CD4-positive, alpha-beta T cell treated with Interleukin-15 for 1 hour (primary cell): ENCODE measurements around the gene SCGN.

Experiments
- DNase-seq: peaks from one replicate; pipeline ENCODE4 v3.0.0-alpha.2; 2020

Gene SCGN

DNA sequence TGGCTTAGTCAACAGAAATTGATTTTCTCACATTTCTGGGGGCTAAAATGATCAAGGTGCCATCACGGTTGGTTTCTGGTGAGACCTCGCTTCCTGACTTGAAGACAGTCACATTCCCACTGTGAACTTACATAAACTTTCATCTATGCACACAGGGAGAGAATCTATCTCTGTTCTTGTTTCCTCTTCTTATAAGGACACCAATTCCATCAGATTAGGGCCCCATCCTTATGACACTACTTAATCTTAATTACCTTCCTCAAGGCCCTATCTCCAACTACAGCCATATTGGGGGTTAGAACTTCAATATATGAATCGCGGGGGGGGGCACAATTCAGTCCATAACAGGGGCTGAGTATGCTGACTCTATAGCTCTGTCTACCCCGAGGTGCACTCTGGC is 10.6 kb upstream of the SCGN start:
- DNase-seq, result no peak

GRCh38 chr6:25641940-25642666 is 9.9 kb upstream of the SCGN start:
- no peak for DNase-seq

DNA sequence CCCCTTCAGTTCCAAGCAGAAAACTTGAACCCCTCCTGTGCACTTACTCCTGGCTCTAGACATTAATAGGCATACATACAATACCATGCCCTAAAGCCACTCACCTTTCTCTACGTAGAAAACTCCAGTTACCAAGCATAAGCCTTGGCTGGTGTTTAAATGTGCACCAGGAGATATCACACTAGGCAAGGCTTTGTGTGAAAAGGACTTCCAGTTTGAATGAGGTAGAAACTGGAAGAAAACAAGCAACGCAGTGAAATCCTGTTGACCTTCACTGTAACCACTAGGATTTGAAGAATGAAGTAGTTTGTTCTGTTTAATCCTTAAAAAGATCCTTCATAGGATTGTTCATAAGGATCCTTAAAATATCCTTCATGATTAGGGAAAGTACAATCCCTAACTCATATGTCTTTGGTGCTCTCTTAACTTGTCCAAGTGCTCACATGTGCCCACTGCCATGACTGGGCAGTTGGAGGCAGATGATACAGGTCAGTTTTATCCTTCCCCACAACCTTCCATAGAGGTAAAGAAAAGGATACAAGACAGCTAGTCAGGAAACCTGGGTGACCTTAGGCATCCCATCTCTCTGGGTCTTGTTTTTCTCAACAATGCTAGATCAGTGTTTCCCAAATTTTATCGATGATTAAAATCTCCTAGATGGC is 9.2 kb upstream of the SCGN start:
- DNase-seq, result no peak

DNA sequence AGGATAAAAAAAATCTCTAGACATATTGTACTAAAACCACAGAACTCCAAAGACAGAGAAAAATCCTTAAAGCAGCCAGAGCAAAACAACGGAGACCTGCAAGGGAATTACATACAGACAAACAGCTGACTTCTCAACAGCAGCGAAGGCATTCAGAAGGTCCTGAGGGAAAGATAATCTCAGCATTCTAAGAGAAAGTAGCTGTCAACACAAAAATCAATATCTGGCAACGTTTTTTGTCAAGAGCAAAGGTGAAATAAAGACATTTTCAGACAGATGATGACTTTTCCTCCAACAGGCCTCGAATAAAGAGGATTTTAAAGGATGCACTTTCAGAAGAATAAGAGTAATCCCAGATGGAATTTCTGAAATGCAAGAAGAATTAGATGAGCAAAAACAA is 6.1 kb upstream of the SCGN start:
- no peak for DNase-seq

DNA sequence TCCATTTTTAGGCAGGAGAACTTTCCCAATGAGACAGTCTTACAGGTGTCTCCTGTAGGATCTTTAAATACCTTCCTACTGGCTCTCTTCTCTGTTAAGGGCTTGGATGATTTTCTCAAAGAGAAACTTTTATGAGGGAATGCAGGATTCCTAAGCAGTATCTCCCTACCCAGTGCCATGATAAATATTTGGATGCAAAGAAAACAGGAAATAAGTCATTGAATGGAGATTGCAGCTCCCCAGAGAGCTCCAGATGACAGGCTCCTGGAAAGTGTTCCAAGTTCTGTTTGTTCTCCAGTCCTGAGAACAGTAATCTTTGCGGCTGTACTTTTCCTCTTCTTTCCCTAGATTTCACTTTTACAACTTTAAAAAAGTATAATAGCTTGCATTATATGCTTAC is 2.4 kb upstream of the SCGN start:
- no peak for DNase-seq

- DNase-seq, result no peak
Measured at GRCh38 chr6:25655723-25656122, 3.7 kb downstream of the SCGN start.

DNA sequence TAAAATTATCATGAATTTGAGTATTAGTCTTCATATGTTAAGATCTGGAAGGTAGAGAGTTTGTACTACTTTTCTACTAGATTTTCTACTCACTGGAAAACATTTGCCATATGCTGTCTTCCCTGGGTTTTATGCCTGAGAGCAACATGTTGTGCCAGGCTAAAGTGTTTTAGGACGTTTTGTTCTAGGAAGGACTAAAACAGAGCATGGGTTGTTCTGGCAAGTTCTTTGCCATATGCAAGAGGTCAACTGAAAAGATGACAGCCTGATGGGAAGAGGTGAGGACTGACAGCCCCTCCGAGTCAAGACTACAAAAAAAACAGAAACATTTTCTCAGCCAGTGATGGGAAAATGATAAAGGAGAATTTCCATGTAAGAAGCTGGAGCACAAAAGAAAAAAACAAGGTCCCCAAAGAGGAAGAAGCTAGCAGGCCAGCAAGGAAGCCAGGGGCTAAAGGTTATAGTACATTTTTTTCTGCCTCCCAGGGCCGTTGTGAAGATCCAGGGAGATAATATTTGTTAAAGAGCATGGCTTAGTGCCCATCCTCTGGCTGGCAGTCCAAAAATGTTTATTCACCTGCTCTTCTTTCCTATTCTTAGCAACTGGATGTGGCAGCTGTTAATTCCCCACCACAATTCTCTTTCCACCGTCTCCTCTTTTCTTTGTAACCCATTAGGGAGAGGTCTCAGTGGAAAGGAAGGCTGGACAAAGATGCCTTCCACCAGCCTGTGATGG is 7.8 kb downstream of the SCGN start:
- DNase-seq, result no peak

DNA sequence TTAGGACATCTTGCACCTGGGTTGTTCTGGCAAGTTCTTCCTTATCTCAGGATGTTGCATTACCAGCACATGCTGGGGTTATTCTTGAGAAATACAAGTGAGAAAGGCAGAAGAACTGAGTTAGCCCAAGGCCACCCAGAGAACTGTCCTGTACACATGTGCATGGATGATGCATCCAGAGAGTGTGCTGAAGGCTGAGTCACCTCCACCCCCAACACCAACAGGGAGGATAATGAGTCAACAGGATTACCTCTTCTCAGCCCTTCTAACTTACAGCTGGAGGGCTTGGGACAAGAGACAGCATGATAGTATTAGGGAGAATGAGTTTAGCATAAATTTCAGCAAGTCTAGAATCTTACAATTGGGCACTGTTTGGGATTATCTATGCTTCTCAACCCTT is 8.5 kb downstream of the SCGN start:
- DNase-seq, result no peak

GRCh38 chr6:25661129-25661779 is 9.2 kb downstream of the SCGN start:
- DNase-seq, result no peak

- DNase-seq, result no peak
Measured at GRCh38 chr6:25665455-25665854, 13.4 kb downstream of the SCGN start.

DNA sequence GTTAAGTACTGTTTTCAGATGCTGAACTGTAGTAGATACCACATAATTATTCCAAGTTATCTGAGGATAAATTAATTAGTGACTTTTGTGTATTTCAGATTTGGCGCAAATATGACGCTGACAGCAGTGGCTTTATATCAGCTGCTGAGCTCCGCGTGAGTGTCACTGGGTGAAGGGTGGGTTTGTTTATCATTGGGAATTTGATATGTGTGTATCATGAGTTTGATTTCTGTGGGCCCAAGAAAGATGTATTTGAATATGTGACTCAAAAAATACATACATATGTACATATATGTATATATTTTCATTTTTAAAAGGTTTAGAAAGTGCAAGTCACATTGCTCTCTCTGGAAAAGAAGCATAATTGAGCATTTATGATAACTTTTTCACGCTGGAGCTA is 17.4 kb downstream of the SCGN start:
- DNase-seq, result no peak

DNA sequence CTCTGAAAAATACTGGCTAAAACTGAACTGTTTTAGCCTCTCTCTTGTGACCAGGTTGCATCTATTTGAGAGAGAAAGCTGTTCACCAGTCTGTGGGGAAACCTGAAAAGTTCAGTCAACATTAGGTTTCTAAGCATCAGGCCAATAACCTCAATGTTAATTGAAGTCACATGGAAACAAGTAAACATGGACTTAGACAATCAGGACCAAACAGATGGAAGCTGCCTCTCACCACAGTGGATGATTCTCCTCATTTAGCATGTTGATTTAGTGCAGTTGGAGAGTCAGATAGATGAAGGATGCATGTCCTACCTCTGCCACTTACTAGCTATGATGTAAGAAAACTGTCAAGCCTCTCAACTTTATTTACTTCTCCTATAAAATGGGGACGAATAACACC is 18.2 kb downstream of the SCGN start:
- no peak for DNase-seq

GRCh38 chr6:25670793-25671513 is 18.9 kb downstream of the SCGN start:
- DNase-seq, result no peak

DNA sequence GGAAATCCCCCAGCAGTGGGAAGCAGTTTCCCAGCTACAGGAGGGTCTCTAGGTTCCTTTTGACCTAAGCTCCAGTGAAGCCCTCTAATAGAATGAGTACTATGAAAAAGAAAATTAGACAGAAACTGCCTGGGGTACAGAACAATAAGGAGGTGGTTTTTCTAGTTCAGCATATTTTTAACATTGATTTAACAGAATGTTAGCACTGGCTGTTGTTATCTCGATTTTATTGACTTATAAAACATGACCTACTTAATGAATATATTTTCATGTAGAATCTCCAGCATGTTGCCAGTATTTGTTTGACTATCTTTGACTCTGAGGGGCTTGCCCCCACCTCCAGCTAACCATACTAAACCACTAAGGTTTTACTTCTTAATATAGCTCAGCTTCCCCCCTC is 19.6 kb downstream of the SCGN start:
- DNase-seq, result no peak

DNA sequence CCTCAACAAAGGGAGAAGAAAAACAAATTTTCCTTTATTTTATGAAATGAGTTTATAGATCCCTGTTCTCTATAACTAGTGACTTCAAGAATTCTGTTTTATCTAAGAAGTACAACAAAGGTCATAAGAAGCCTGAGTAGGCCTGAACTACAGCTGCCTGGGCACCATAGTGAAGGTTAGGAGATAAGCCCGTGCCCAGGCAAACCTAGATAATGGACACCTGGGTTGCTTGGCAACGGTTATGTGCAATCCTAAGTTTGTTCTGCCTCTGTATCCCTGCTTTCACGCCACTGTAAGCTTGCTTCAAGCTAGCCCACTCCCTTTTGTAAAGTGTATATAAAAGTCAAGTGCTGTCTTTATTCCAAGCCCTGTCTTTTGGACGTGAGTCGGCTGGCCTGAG is 23.2 kb downstream of the SCGN start:
- no peak for DNase-seq

GRCh38 chr6:25676775-25677174 is 24.8 kb downstream of the SCGN start:
- DNase-seq, result no peak

GRCh38 chr6:25681848-25682247 is 29.8 kb downstream of the SCGN start:
- no peak for DNase-seq

DNA sequence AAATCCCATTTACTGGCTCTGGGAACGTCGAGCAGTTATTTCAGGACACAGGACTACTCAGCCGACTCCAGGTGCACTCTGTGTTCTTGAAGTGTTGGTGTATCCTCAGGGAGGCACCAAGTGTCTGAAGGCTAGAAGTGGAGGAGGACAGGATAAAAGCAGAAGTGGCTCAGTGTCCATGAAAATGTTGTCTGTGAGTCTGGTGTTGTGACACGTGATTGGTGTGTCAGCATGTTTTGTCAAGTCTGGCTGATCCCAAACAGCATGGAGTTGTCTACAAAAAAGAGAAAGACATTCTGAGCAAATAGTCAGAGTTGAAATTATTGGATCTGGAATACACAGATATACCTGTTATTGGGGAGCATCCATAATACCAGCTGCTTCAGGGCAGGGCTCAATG is 30.3 kb downstream of the SCGN start:
- no peak for DNase-seq

DNA sequence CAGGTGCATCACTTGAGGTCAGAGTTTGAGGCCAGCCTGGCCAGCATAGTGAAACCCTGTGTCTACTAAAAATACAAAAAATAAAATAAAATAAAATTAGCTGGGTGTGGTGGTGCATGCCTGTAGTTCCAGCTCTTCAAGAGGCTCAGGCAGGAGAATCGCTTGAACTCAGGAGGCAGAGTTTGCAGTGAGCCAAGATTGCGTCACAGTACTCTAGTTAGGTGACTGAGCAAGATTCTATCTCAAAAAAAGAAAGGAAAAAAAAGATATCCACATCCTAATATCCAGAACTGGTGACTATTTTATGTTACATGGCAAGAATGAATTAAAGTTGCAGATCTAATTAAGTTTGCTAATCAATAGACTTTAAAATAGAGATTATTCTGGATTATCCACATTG is 32.5 kb downstream of the SCGN start:
- DNase-seq, result no peak

GRCh38 chr6:25685251-25685650 is 33.2 kb downstream of the SCGN start:
- no peak for DNase-seq

DNA sequence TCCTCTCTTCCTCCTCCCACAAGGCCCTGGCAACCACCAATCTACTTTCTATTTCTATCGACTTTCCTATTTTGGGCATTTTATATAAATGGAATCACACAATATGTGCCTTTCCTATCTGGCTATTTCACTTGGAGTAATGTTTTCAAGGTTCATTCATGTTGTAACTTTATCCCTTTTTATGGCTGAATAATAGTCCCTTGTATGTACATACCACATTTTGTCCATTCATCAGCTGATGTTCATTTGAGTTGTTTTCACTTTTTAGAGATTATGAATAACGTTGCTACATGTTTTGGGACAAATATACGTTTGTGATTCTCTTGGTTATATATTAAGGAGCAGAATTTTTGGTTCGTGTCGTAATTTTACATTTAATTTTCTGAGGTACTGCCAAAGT is 33.9 kb downstream of the SCGN start:
- DNase-seq, result no peak

- DNase-seq, result no peak
Measured at GRCh38 chr6:25686856-25687255, 34.8 kb downstream of the SCGN start.

DNA sequence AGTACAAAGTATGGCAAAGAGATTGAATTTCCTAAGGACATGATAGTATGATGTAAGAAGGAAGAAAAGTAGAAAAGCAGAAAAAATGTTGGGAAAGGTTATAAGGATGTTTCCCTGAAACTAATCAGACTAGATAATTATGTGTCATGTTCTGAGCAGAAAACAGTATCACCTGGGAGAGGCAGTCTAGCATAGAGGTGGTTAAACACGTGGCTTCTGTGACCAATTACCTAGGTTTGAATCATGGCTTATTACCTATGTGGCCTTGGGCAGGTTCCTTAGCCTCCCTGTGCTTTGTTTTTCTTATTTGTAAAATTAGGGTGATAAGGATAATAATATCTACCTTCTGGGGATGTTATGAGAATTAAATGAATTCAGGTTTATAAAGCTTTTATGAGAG is 38.0 kb downstream of the SCGN start:
- DNase-seq, result no peak
